Fibroblast of pulmonary artery (primary cell): Measurements from ENCODE around the gene IL27RA.
A peak's percentile ranks its signal among the peaks of the same experiment; 100 is the strongest.

ENCODE experiments used
- DNase-seq: peaks from one replicate; pipeline ENCODE4 v3.0.0-alpha.2; 2010; ENCODE audit warnings: low read depth
- H3K4me3 ChIP-seq: replicated peaks from 2 replicates; pipeline ENCODE4 v1.5.1; 2011; ENCODE audit warnings: low read depth, mild to moderate bottlenecking, control low read depth, low read length, moderate library complexity
- TF ChIP-seq, protein P1 (sequence below): IDR thresholded peaks from 2 replicates; pipeline ENCODE4 v1.5.1; 2011; ENCODE audit warnings: mild to moderate bottlenecking, control low read depth, low read length, inconsistent platforms; ENCODE audit errors: missing control alignments

The IL27RA gene

DNA sequence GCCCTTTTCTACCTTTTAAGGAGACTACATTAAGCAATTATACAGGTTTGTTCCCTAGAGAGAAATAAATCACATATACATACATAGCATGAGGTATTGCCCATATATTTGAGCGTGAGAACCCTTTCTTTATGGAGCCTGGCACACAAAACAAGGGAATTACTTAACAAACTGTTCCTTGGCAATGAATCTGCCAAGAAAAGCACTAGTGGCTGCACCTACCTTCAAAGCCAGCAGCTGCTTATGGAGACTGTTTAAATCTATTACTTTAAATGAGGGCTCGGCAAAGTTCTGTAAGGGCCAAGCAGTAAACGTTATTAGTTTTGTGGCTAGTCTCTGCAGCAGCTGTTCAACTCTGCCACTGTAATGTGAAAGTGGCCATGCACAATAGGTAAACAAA is 32.5 kb upstream of the IL27RA start:
- no peak overlapping the region for H3K4me3 ChIP-seq
- no peak for DNase-seq
- TF ChIP-seq, protein P1, sequence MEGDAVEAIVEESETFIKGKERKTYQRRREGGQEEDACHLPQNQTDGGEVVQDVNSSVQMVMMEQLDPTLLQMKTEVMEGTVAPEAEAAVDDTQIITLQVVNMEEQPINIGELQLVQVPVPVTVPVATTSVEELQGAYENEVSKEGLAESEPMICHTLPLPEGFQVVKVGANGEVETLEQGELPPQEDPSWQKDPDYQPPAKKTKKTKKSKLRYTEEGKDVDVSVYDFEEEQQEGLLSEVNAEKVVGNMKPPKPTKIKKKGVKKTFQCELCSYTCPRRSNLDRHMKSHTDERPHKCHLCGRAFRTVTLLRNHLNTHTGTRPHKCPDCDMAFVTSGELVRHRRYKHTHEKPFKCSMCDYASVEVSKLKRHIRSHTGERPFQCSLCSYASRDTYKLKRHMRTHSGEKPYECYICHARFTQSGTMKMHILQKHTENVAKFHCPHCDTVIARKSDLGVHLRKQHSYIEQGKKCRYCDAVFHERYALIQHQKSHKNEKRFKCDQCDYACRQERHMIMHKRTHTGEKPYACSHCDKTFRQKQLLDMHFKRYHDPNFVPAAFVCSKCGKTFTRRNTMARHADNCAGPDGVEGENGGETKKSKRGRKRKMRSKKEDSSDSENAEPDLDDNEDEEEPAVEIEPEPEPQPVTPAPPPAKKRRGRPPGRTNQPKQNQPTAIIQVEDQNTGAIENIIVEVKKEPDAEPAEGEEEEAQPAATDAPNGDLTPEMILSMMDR, result no peak

DNA sequence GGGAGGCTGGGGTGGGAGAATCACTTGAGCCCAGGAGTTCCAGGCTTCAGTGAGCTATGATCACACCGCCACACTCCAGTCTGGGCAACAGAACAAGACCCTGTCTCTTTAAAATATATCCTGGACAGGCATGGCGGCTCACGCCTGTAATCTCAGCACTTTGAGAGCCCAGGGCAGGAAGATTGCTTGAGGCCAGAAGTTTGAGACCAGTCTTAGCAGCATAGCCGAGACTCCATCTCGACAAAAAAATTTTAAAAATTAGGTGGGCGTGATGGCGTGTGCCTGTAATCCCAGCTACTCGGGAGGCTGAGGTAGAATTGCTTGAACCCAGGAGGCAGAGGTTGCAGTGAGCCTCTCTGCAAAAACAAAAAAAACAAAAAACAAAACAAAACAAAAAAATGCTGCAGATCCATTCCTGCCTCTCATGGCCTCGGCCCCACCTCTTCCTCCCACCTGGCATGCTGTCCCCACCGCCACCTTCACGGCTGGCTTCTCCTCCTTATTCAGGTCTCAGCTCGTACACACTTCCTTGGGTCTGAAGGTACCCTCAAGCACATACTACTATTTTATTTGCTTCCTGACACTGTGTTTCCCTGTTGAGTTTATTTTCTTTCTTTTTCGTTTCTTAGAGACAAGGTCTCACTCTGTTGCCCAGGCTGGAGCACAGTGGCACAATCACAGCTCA is 30.7 kb upstream of the IL27RA start:
- no peak for DNase-seq
- H3K4me3 ChIP-seq, result no peak overlapping the region
- TF ChIP-seq, protein P1, result no peak

DNA sequence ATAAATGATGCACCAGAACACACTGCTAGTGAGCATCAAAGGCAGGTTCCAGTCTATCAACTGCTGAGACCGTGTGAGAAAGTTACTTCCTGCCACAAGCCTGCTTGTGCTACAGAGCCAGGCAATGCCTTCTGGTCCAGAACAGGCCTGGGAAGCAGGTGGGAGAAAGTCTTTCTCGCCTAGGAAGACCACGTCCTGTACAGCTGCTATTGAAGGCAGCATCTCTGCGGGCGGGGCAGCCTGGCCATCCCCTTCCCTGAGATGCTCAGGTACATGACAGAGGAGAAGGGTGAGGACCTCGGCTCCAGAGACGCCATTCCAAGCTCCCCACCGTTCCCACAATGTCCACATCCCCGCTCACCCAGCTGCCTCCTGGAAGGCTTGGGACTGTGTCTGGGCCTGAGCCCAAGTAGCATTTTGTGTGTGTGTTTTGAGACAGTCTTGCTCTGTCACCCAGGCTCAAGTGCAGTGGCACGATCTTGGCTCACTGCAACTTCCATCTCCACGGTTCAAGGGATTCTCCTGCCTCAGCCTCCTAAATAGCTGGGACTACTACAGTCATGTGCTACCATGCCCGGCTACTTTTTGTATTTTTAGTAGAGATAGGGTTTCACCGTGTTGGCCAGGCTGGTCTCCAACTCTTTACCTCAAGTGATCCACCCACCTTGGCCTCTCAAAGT is 28.9 kb upstream of the IL27RA start:
- DNase-seq, result no peak
- no peak overlapping the region for H3K4me3 ChIP-seq
- TF ChIP-seq, protein P1, result no peak

DNA sequence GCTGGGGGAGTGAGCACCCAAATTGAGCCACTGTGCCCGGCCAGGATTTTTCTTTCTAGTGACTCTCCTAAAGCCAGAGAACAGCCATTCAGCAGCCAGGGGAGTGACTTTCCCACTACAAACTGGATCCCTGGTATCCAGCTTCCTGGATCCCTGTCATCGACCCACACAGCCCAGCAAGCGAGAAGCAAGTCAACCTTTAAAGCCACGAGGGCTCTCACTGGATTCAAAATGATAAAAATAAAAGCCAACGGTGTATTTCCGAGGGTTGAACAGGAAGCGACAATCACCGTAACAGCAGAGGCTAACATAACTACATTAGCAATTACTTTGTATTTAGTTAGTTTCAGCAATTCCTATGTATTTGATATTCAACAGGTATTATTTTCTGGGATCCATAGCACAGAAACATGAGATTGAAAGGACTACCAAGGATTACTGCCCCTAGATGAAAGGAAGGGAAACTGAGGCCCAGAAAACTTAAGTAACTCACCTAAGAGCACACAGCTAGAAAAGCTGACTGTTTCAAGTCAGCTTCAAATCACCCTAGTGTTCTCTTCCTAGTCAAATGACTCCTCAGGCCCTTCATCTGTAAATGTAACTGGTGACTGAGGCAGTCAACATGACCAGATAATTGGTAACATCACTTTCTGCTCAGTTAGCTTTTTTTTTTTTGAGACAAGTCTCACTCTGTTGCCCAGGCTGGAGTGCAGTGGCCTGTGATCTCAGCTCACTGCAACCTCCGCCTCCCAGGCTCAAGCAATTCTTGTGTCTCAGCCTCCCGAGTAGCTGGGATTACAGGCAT is 28.1 kb upstream of the IL27RA start:
- TF ChIP-seq, protein P1, result no peak
- no peak for DNase-seq
- no peak overlapping the region for H3K4me3 ChIP-seq

DNA sequence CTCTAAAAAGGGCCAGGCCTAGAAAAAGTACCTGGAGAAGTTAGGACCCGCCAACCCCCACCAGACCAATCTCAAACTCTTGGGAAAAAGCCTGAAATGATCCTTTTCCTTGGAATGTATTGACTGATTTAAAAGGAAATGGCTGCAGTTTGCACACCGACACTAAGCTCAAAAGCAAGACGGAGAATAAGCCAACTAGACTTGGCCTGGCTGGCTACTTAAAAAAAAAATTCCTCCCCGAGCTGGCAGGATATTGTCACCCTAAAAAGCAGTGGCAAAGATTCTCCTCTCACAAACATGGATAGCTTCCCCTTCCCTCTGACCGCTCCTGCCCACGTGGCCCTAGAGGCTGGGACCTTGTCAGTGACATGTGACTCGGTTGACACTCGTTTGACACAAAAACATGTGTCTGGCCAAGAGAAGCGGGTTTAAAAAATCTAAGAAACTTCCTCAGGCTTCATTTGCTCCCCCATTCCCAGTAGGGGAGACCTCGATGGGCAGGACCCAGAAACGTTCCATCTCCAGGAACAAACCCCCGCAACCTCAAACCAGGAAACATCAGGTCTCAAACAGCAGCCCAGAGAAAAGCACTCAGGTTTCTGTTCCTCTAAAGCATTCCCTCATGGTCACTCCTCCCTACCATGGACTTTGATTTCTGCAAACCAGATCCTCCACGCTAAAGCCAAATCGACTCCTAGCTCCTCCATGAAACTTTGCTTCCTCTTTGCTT is 26.8 kb upstream of the IL27RA start:
- no peak overlapping the region for H3K4me3 ChIP-seq
- TF ChIP-seq, protein P1, result no peak
- no peak for DNase-seq

DNA sequence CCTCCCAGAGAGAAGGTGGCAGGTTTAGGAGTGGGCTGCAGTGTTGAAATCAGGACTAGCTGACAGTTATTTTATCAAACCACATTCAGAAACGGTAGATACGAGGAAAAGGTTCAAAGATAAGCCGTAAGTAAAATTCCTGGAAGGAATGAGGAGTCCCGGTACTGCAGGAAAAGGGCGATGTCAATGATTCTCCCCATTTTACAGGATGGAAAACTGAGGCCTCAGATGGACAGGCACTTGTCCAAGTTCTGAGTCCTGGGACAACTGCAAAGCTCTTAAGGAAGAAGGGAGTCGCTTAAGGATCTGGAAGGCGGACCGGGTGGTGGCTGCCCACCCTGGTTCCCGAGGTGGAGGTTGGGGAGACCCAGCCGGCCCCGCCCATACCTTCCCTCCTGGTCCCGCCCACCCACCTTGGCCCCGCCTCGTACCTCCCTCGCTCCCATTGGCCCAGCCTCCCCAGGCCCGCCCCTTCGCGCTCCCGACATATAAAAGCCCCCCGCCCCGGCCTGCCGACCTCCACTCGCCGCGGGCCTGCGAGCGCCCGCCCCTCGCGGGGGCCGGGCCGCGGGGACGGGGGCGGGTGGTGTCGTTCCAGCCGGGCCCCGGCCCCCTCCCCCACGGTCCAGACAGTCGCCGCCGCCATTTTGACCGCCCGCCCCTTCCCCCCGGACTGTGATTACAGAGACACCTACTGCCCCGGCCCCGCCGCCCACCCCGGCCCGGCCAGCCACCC is 26.0 kb upstream of the IL27RA start:
- TF ChIP-seq, protein P1, result no peak
- peak; percentile 90 for DNase-seq
- H3K4me3 ChIP-seq, result peak overlapping the region; percentile 72
